Pons (tissue), 1 donor: ENCODE measurements around the gene POMGNT2.

Experiments used
- DNase-seq: peaks from one replicate; pipeline ENCODE4 v3.0.0-alpha.2; 2016; ENCODE audit warnings: low spot score

POMGNT2 gene

DNA sequence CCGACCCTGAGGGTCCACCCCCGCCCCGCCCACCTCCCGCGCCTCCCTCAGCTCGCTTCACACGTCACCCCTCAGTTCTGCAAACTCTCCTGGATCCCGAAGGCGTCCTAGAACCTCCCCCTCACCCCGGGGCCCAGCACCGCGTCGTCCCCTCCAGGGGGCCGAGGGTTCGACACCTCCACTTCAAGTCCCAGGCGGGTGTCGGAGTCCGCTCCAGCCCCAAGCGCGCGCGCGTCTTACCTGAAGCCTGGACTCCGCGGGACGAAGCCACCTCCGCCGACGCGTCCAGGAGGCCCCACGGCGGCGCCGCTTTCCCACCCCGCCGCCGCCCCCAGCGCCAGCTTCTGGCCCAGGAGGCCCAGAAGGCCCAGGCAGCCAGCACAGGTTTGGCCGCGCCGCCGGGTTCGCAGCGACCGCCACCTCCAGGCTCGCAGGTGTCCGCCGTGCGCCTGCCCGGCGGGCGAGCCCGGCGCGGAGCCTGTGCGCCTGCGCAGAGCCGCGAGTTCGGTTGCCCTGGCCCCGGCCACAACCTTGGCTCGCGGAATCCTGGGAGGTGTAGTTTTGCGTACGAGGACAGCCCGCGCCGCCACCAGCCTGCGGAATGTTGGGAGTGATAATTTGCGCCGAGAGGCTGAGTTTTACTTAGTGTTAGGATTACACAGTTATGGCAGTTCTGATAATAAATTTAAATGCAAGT, at the start of gene POMGNT2:
Gene POMGNT2 (minus strand): TSS at position 484 of the 697 bp plus-strand sequence. CDS start 24,648 bp downstream, outside the sequence.
- DNase-seq: peak; percentile 85

DNA sequence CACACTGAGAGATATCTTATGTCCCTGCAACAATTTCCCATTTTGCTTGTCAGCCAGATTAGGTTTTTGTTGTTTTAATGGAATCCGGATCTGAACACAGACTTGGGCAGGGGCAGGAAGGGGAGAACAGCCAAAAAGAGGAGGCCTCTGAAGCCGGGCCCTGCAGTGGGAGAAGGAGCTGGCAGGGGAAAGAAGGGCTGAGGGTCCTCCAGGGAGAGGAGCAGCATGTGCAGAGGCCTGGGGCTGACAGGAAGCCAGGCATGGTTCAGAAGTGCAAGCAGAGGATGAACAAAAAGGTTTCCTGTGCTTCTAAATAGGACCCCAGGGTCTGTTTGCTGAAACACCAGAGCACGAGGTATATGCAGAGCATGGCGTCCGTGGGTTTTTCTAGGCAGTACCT, 49.1 kb upstream of the POMGNT2 start:
- DNase-seq: no peak

DNA sequence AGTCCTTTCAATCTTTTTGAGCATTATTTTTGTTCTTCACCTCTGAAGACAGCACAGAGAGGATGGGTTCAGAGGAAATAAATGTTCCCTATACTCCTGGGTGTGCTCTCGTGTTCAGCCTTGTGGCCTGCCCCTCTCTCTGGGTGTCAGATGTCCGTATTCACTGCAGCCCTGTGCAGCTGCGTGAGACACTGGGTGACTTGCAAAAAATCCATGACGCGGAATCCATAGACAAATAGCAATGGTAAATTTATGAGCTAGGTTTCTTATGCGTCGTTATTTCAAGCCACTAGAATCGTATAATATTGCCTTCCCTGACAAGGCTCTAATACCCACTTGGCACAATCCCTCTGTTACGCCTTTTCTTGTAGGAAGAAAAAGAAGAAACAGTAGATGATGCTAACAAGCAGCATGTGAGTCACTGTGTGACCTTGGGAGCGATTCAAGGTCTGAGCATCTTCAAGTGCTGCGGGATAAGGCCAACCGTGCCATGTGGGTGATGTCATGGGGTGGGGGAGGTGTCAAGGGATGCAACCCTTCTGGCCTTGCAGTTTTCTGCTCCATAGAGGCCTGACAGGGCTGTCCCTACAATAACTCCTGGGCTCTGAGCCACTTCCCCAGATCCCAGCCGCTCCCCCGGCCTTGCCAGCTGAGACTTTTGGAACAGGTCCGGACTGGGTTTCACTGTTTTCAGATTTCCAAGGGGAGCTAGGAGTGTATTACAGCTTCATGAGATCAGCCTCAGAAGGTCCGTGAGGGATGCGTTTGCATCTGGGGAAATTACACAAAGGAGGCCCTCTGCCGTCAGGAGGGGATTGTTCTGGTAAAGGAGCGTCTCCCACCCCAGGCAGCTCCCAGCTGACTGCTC, 47.6 kb upstream of the POMGNT2 start:
- DNase-seq: peak; percentile 58

DNA sequence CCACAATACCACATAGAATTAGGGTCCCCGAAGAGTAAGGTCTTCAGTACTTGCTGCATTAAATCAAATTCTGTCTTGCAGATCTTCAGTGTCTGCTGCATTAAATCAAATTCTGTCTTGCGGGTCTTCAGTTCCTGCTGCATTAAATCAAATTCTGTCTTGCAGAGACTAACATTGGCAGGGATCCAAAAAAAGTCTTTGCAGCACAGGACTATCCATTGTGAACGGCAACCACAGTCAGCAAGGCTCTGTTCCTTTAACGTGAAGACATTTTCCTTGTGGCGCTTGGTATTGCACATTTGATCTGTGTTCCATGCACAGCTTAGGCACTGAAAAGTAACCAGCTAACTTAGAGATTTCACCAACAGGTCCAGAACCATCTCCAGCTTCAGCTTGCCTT, 46.8 kb upstream of the POMGNT2 start:
- peak; percentile 42 for DNase-seq

DNA sequence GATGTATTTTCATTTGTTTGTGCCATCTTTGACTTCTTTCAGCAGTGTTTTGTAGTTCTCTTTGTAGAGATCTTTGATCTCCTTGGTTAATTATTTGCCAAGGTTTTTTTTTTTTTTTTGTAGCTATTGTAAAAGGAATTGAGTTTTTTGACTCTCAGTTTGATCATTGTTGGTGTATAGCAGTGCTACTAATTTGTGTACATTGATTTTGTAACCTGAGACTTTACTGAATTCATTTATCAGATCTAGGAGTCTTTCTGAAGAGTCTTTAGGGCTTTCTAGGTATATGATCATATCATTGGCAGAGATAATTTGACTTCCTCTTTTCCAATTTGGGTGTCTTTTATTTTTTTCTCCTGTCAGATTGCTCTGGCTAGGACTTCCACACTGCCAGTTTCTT, 42.2 kb upstream of the POMGNT2 start:
- no peak for DNase-seq

DNA sequence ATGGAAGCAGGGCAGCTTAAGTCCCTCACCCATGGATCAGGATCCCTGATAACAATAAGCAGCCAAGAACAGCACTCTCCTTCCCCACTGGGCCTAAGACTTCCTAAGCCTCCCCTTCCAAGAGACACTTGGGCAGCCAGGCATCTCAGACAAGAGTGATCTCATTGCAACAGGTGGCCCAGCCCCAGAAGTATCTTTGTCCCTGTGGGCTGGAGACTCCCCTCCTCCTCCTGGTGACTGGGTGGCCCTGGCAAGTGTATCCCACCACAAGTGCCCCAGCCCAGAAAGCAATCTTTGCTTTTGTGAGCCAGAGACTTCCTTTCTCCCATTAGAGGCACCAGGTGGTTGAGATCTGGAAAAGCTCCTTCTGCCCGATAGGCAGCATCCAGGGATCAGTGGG, 40.7 kb upstream of the POMGNT2 start:
- DNase-seq: no peak

DNA sequence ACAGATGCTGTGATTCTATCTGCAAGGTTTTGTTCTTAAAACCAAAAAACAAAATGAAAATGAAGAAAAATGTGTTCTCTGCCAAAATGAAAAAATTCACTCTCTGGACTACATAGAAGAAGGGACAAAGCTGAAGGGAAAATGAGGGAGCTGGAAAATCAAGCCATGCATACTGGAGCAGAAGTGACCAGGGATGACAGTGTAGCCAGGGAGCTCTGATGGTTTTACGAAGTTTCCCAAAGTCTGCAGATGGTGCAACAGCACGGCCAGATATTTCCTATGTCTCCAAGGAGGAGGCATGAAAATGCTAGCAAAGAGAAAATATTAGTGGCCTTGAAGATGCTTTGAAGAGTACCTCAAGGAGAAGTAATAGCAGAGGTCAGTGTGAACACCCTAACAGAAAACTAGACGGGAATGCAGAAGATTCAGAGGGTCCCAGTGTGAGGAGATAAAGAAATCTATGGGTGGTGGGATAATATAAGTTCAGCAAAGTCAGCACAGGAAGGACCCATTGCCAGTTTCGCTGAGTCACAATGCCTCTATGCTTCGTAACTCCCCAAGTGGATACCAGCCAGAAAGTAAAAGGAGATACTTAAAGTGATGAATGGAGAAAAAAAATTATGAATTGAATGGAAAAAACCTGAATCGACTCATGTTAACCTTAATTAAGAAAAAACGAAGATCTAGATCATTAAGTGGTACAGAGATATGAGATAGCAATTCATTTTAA, 39.0 kb upstream of the POMGNT2 start:
- no peak for DNase-seq

DNA sequence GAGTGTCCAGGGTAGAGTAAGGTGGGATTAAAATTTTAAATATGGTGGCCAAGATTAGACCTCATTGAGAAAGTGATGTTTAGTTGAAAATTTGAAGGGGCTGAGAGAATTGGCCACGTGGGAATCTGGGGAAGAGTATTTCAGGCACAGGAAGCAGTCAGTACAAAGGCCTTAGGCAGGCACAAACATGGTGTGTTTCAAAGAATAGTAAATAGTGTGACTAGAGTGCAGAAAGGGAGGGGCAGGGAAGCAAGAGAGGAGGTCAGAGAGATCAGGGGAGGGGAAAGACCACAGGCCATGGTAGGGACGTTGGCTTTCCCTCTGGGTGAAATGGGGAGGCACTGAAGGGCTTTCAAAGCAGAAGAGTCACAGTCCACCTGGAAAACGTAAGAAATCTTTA, 36.6 kb upstream of the POMGNT2 start:
- DNase-seq: no peak

DNA sequence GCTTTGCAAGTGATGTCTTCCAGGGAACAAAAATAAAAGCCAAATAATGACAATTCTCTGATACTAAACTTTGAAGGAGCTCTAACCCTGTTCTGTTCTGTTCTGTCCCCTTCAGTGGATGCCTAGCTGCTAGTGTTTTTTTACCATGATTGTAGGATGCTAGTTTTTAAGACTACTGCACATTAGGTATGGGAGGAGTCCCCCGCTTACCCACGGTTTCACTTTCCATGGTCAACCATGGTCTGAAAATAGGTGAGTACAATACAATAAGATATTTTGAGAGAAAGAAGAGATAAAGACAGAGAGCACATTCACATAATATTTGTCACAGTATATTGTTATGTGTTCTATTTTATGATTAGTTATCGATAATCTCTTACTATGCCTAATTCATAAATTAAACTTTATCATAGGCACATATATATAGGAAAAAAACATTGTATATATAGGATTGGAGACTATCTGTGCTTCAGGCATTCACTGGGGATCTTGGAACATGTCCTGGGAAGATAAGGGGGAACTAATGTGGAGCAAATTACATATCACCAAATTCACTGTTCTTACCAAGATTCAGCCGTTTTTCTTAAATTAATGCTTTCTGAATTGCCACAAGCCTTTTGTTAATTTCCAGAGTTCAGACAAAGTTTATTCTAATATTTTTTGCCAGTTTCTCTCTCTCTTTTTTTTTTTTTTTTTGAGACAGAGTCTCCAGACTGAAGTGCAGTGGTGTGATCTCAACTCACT, 32.8 kb upstream of the POMGNT2 start:
- no peak for DNase-seq

DNA sequence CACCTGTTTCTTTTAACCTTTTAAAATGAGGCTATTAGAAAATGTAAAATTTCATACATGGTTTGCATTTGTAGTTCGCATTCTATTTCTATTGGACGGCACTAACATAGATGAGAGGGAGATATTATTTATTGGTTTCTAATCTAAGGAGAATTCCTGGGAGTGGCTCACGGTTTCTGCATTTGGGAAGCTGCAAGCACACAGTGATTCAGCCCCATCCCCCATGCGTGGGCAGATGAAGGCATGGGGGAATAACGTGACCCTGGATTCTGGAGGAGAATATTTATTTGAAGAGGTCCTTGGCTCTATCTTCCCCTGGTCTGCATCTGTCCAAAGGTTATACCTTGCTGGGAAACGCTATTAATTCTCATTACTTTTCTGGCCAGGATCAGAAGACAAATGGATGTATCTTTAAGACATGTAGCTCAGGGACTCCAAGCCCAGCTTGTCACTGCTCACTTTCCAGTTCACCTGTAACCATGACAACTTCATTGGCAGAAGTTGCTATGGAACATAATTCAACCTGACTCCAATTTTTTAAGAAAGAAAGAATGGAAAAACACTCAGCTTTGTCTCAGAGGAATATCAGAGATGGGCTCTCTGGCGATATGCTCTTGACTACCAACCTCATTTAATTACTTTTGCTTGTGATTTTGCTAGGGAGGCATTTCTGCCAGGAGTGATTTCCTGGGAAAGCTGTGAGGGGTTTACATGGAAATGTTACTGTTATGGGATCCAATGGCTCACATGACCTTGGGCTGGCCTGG, 27.2 kb upstream of the POMGNT2 start:
- no peak for DNase-seq

DNA sequence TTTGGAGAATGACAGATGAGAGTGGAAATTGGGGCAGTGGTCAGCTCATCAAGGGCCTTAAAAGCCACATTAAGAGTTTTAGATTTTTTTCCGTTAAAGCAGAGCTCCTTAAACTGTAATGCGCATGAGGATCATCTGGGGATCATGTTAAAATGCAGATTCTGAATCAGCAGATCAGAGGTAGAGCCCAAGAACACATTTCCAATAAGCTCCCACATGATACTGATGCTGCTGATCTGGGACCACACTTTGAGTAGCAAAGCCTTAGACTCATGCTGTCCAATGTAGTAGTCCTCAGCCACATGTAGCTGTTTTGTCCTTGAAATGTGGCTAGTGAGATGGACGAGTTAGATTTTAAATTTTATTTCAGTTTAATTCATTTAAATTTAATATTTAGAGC, 26.3 kb upstream of the POMGNT2 start:
- DNase-seq: no peak

DNA sequence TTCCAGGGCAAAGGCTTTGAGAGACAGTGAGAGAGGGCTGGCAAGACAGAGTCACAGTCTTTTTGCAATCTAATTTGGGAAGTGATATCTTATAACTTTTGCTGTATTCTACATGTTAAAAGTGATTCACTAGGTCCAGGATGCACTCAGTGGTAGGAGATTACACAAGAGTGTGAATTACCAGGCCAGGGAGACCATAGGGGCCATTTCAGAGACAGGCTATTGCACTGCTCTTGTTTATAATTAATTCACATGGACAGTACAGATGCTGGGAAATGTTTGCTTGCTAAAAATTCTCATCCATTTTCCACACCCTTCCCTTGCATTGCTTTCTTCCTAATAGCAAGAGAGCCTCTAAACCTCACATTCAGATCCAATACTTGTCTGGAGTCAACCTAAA, 22.6 kb upstream of the POMGNT2 start:
- DNase-seq: no peak

DNA sequence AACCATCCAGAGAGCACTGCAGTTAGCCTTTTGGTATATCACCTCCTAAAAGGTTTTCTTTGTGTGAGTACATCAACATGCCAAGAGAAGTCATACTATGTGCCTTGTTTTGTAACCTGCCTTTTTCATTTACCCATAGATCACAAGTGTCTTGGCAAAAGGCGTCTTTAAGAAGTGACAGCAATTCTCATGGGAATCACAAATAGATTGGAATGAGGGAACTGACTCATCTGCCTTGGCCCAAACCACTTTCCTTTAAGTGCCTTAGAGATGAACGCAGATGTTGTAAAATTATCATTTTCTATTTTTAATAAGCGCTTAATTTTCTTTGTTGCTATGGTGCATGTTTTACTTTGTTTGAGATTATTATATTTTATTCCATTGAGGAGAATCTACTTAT, 20.7 kb upstream of the POMGNT2 start:
- no peak for DNase-seq

DNA sequence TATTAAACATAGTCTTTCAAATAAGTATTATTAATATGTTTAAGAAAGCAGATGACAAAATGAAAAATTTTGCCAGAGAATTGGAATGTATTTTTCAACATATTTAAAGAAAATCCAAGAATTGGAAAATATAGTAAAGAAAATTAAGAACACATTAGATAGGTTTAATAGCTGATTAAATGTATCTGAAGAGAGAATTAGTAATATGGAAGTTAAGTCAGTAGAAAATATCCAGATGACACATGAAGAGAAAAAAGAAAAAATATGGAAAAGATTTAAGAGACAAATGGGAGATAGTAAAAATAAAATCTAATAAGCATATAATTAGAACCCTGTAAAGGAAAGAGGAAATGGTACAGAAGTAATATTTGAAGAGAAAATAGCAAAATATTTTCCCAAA, 18.0 kb upstream of the POMGNT2 start:
- DNase-seq: no peak

DNA sequence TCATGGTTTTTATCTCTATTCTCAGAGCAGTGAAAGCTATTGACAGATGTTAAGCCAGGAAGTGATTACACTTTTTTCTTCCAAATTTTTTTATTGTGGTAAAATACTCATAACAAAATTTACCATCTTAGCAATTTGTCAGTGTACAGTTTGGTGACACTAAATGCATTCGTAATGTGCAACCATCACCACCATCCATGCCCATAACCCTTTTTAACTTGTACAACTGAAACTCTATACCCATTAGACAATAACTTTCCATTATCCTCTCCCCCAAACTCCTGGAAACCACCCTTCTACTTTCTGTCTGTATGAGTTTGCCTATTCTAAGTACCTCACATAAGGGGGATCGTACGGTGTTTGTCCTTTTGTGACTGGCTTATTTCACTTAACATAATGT, 15.1 kb upstream of the POMGNT2 start:
- no peak for DNase-seq

DNA sequence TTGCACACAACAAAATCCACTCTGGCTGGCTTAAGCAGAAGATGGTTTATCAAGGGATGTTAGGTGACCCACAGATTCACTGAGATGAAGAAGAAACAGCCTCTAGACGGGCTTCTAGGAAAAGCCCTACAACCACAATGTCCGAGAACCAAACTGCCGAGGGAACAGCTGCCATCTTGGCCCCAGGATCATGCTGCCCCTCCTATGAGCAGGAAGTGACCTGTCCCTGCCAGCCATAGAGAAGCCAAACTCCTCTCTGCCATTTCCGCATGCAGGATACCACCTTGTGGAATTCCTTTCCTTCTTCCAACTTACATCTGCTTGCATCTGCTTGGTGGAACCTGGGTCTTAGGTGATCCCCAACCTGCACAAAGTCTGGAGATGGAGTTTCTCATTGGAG, 11.4 kb upstream of the POMGNT2 start:
- no peak for DNase-seq

DNA sequence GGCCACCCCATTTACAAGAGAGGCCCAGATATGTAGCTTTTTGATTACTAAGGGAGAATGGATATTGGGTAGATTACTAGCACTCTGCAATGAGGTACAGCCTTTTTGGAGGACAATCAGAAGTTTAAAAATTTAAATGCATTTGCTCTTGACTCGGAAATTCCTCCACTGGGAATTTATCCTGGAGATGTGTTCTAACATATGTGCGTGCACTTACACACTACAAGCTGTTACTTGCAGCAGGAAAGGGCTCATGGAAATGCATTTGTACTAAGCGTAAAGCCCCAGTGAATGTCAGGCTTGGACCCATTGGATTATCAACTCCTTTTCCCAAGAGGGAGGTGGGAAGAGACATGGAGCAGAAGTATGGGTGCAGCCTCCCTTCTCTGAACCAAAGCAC, 7.8 kb upstream of the POMGNT2 start:
- DNase-seq: no peak

DNA sequence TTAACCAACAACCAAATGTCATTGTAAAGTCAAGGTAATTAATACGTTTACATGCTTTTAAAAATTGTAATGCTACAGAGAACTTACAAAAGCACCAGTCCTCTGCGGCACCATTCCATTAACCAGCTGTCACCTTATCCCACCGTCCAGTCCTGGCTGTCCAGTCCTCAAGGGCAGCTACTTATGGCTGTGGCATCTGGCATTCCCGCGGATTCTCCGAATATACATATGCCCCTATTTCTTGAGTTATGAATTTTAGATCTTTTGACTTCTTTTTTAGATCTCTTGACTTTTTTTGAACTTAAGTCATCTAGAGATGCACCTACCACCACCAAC, 382 bp upstream of the POMGNT2 start:
- DNase-seq: no peak

DNA sequence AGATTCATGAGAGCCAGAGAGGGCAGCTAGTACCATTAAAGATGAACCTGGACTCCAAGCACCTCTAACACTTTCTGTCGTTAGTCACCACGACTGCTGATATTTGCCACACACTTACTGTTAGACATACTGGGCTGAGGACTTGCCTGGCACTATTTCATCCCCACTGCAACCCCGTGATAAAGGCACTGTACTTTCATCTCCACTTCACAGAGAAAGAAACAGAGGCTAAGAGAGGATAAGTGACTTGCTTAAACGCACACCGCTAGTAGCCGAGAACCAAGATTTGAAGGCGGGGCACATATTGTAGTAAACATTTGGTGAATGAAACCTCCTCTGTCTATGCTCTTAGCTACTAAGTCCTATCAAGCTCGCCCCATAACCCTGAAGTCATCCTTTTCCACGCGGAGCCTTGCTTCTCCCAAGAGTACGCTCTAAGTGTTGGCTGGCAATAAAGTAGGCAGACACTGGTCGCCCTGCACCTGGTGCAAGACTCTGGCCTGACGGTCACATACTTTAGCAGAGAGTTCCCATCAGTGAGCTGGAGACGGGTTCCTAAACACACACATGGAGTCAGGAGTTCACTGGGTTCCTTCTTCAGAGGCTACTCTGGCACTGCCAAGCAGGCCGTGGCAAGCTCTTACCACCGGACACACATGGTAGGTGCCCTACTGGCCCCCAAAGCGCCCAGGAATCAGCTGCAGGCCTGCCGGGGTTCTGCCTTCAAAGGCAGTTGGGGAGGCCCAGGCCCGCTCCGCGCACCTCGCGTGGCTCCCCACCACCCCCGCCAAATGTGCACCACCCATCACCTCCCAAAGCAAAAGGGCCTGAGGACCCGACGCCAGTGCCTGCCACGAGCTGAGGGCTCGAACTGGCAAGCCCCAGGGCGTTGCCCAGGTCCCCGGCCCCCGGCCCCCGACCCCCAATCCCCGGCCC, 951 bp downstream of the POMGNT2 start:
- DNase-seq: peak; percentile 8

DNA sequence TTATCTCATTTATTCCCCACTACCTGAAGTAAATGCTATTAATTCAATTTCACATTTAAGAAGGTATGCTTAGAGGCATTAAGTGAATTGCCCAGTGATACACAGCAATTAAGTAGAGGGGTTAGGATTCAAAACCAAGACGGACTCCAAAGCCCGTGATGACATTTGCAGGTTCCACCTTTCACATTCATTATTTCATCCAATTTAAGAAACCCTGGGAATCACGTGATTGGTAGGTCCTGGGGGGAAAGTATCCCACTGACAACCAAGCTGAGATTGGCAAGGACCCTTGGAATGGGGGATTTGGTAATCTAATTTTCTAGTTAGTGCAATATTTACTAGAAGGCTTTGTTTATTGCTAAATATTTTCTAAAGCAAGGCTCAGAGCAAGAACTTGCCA, 1.8 kb downstream of the POMGNT2 start:
- DNase-seq: no peak
